NK-92 (cell line): ENCODE measurements around the gene TDRD5.
"Not testable (repeated sequence)": the region's sequence is repeated elsewhere in the genome, so short reads cannot be mapped to it uniquely, and the experiment has no call there.

ENCODE experiments used
- DNase-seq: peaks from one replicate; lab custom pipeline; 2025; ENCODE audit not compliant: unreplicated experiment; lab: John Stamatoyannopoulos, UW

Gene TDRD5

DNA sequence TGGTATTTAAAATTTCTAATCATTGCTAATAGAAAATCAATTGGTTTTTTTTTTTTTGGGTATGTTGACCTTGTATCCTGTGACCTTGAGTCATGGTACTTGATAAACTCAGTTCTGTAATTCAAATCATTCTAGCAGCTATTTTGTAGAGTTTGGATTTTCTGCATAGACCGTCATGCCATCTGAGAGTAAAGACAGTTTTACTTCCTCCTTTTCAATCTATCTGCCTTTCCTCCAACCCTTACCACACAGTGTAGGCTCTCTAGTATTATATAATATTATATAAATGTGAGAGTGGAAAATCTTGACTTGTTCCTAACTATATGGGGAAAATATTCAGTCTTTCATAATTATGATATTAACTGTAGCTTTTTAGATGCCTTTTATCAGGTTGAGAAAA, 7.0 kb downstream of the TDRD5 start:
- DNase-seq, result no peak

DNA sequence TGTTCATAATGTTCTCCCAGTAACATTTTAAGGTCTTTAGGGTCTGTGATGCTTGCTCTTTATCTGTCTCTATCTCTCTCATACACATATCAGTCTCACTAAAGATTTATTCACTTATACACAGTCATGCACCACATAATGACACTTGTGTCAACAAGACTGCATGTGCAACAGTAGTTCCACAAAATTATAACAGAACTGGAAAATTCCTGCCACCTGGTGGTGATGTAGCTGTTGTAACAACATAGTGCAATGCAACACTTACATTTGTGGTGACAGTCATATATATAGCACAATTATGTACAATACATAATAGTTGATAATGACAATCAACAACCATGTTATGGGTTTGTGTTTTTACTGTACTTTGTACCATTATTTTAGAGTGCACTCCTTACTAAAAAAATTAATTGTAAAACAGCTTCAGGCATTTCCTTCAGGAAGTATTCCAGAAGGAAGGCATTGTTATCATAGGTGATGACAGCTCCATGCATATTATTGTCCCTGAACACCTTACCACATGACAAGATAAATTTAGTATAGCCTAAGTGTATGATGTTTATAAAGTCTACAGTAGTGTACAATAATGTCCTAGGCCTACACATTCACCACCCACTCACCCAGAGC, 8.1 kb downstream of the TDRD5 start:
- no peak for DNase-seq

- no peak for DNase-seq
These were observed 9.5 kb downstream of the TDRD5 start for GRCh38 chr1:179601093-179601492.

- DNase-seq, result no peak
These were observed 20.7 kb downstream of the TDRD5 start for GRCh38 chr1:179612361-179612760.

DNA sequence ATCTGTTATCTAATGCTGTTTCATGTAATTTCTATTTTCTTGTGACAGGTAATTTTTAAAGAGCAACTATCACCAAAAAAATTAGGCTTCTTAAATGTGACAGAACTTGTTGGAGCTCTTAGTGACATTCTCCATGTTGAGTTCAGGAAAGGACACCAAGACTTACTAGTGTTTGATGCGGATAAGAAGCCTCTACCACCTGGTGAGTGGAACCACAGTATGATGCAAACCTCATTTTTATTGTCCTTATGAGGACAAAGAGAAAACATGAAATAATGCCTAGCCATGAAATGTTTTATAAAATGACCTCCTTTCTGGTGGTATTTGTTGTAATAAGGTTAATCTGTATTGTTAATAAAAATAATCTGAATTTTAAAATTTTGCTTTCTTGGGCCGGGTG, 39.1 kb downstream of the TDRD5 start:
- DNase-seq, result no peak

GRCh38 chr1:179632868-179633267, 41.2 kb downstream of the TDRD5 start:
- no peak for DNase-seq

DNA sequence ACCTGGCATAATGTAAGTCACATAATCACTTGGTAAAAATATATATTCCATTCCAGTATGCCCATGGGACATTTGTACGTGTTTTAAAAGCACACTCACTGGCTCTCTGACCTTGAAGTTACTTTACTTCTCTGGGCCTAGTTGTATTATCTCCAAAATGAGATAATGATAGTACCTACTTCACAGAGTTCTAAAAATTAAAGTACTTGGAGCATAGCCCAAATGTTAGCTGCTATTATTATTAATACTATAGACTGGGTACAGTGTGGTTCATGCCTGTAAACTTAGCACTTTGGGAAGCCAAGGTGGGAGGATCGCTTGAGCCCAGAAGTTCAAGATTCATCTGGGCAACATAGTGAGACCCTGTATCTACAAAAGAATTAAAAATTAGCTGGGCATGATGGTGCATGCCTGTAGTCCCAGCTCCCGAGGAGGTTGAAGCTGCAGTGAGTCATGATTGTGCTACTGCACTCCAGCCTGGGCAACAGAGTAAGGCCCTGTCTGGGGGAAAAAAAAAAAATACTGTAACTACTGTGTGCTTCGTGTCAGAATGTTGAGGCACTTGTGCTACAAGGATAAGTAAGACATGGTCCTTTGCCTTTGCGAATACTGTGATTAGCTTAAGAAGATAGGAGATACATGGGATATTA, 45.7 kb downstream of the TDRD5 start:
- no peak for DNase-seq

GRCh38 chr1:179661018-179661417, 69.4 kb downstream of the TDRD5 start:
- DNase-seq, result no peak

- DNase-seq, result no peak
These were observed 72.2 kb downstream of the TDRD5 start for GRCh38 chr1:179663810-179664209.

- no peak for DNase-seq
These were observed 86.2 kb downstream of the TDRD5 start for GRCh38 chr1:179677882-179678281.

GRCh38 chr1:179694530-179694929, 102.9 kb downstream of the TDRD5 start:
- not testable (repeated sequence) for DNase-seq

GRCh38 chr1:179702946-179703539, 111.4 kb downstream of the TDRD5 start:
- no peak for DNase-seq

- DNase-seq, result no peak
These were observed 114.8 kb downstream of the TDRD5 start for GRCh38 chr1:179706339-179706941.

- no peak for DNase-seq
These were observed 115.8 kb downstream of the TDRD5 start for GRCh38 chr1:179707406-179707805.

DNA sequence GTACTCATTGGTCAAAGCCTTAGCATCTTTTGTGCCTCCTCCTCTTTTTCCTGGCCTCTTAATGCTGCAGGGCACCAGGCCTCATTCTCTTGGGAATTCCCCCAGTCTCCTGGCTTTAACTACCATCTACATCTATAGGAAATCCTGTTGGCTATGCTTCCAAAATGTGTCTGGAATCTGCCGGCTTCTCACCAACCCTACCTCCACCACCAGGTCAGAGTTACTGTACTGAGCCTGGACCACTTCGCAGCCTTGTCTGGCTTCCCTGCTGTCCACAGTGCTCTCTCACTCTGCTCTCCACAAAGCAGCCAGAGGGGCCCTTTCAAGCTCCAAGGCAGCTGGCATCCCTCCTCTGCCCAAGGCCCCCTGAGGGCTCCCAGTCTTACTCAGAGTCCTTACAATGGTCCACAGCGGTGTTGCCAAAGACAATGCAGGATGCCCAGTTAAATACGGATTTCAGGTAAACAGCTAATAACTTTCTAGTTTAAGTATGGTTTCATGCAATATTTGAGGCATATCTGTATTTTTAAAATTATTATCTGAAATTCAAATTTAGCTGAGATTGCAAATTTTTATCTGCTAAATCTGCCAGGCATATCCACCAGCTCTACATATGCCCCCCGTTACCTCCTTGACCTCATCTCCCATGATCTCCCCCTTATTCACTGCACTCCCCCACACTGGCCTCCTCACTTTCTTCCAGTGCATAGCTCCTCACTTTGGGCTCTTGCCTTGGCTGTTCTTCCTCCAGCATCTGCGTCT, 117.0 kb downstream of the TDRD5 start:
- DNase-seq, result no peak

GRCh38 chr1:179709841-179710329, 118.3 kb downstream of the TDRD5 start:
- no peak for DNase-seq

DNA sequence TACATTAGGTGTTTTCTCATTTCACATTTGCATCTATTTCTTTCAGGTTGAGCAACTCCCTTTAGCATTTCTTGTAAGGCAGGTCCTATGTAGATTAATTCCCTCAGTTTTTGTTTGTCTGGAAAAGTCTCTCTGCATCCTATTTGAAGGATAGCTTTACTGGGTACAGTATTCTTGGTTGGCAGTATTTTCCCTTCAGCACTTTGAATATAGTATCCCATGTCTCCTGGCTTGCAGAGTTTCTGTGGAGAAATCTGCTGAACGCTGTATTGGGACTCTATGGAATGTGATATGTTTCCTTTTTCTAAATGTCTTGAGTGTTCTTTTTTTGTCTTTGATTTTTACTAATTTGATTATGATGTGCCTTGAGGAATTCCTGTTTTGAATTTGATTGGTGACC, 122.5 kb downstream of the TDRD5 start:
- no peak for DNase-seq

DNA sequence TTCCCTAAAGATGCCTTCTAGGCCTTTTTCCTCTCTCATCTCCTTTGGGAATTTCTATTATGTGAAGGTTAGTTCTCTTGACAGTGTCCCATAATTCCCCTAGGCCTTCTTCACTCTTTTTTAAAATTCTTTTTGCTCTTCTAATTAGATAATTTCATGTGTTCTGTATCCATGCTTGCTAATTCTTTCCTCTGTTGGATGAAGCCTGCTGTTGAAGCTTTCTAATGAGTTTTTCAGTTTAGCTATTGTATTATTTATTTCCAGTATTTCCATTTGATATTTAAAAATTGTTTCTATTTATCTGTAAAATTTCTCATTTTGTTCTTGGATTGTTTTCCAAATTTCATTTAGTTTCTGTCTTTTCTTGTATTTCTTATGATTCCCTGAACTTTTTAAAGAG, 123.0 kb downstream of the TDRD5 start:
- no peak for DNase-seq

- DNase-seq, result no peak
These were observed 127.6 kb downstream of the TDRD5 start for GRCh38 chr1:179719272-179719671.

DNA sequence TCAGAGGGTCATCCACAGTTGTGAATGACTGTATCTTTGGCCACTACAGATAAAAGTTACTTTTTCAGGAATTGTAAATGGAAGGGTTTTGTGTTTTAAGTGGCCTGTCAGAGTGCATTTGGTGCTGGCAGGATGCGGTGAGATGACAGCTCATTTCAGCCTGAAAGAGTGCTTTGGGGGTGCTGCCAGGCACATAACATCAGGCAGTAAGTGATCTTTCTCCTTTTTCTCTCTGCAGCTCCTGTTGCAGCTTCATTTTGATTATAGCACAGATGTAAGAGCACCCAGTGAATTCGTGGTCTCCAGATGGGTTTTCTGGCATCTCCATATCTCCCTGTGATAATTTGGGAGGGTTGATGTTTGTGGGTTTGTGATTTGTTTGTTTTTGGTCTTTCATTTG, 136.6 kb downstream of the TDRD5 start:
- no peak for DNase-seq

GRCh38 chr1:179729881-179730280, 138.2 kb downstream of the TDRD5 start:
- DNase-seq, result no peak
